Lung microvascular endothelial cell (primary cell): ENCODE results near the gene CFAP221. TPM values are rescaled to one million over a fixed set of nuclear protein-coding genes. Genes with fewer than 3 reads are reported as not detected.

Source experiments
- DNase-seq, 2 donors: peaks; one replicate each; pipeline versions ENCODE4 v3.0.0 to v3.0.0-alpha.2; 2010; ENCODE audit warnings: low read depth in 2 of 2
- total RNA-seq: library from RNA; depleted of rRNA; stranded (reverse); fragments of >200 nt; gene quantifications from 2 replicates; pipeline ENCODE4 v1.2.1, GENCODE V29; 2014

The CFAP221 gene
- total RNA-seq, 1 donor from 2014 or later, result not detected

GRCh38 chr2:119680457-119681202 is 136.4 kb downstream of the CFAP221 start:
- no peak for DNase-seq

GRCh38 chr2:119681203-119681867 is 137.1 kb downstream of the CFAP221 start:
- DNase-seq, result no peak

- no peak for DNase-seq
These were observed 137.6 kb downstream of the CFAP221 start for GRCh38 chr2:119681868-119682220.

GRCh38 chr2:119682578-119682977 is 138.3 kb downstream of the CFAP221 start:
- no peak for DNase-seq

GRCh38 chr2:119683074-119683712 is 138.9 kb downstream of the CFAP221 start:
- no peak for DNase-seq

- no peak for DNase-seq
These were observed 139.6 kb downstream of the CFAP221 start for GRCh38 chr2:119683713-119684443.

- no peak for DNase-seq
These were observed 140.3 kb downstream of the CFAP221 start for GRCh38 chr2:119684518-119684917.

GRCh38 chr2:119688616-119689015 is 144.4 kb downstream of the CFAP221 start:
- DNase-seq, result no peak

GRCh38 chr2:119689218-119689617 is 145.0 kb downstream of the CFAP221 start:
- no peak for DNase-seq

GRCh38 chr2:119691189-119691588 is 146.9 kb downstream of the CFAP221 start:
- DNase-seq, result peak; percentile 10 to 19

- no peak for DNase-seq
These were observed 147.5 kb downstream of the CFAP221 start for GRCh38 chr2:119691651-119692245.

GRCh38 chr2:119692310-119692709 is 148.1 kb downstream of the CFAP221 start:
- DNase-seq, result no peak

GRCh38 chr2:119692954-119693353 is 148.7 kb downstream of the CFAP221 start:
- no peak for DNase-seq

GRCh38 chr2:119693567-119693966 is 149.3 kb downstream of the CFAP221 start:
- DNase-seq, result no peak

- DNase-seq, result no peak
These were observed 149.7 kb downstream of the CFAP221 start for GRCh38 chr2:119693967-119694366.

- DNase-seq, result no peak
These were observed 150.2 kb downstream of the CFAP221 start for GRCh38 chr2:119694470-119694844.

GRCh38 chr2:119694845-119695521 is 150.7 kb downstream of the CFAP221 start:
- DNase-seq, result peak in 1 of 2 donors; percentile 9

GRCh38 chr2:119696005-119696404 is 151.8 kb downstream of the CFAP221 start:
- no peak for DNase-seq

- no peak for DNase-seq
These were observed 152.3 kb downstream of the CFAP221 start for GRCh38 chr2:119696494-119697030.

- no peak for DNase-seq
These were observed 153.2 kb downstream of the CFAP221 start for GRCh38 chr2:119697290-119698020.
